ENCODE measurements around the gene CRACDL.
A peak's percentile ranks its signal among the peaks of the same experiment; 100 is the strongest.

CRACDL gene

DNA sequence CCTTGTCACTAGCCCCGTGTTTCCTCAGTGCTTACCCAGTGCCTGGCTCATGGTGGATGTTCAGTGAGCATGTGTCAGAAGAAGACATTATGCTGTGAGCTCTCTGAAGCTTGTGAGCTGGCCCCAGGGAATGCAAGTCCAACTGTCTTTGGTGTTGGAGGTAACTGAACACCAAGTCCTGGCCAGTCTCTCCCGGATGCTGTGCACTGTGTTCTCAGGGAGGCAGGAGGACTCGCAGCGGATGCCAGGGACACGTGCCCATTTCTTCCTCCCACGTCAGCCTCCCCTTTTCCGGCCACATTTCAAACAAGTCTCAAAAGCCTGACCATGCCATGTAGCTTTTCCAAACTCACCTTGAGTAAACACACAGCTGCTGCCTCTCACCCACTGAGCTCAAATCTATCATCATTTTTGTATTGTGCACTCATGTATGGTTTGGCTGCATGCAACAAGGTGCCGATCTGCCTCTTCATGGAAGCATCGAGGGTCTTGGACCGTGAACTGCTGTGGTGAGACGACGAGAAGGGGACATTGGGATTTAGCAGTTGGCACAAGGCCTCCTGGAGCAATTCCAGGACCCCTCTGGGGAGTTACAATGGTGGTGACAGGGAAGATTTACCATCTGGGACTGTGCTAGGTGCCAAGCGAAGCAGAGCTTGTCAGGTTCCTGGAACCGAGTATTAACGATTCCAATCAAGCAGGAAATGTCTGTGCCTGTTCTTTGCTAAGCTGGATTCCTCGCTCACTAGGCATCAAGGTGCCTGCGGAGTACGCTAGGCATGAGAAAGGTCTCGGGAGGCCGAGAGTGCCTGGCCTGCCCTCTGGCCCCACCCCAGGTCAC, 160.7 kb downstream of the CRACDL start:
- no peak for DNase-seq (ENCODE audit: low read depth)
- H3K4me3 ChIP-seq (ENCODE audit: low read depth, low read length): no peak overlapping the region
- TF ChIP-seq, protein P1, sequence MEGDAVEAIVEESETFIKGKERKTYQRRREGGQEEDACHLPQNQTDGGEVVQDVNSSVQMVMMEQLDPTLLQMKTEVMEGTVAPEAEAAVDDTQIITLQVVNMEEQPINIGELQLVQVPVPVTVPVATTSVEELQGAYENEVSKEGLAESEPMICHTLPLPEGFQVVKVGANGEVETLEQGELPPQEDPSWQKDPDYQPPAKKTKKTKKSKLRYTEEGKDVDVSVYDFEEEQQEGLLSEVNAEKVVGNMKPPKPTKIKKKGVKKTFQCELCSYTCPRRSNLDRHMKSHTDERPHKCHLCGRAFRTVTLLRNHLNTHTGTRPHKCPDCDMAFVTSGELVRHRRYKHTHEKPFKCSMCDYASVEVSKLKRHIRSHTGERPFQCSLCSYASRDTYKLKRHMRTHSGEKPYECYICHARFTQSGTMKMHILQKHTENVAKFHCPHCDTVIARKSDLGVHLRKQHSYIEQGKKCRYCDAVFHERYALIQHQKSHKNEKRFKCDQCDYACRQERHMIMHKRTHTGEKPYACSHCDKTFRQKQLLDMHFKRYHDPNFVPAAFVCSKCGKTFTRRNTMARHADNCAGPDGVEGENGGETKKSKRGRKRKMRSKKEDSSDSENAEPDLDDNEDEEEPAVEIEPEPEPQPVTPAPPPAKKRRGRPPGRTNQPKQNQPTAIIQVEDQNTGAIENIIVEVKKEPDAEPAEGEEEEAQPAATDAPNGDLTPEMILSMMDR (IDR thresholded peaks at IDR 0.05; ENCODE audit: insufficient read depth, low read depth, low read length, missing control alignments): no peak

DNA sequence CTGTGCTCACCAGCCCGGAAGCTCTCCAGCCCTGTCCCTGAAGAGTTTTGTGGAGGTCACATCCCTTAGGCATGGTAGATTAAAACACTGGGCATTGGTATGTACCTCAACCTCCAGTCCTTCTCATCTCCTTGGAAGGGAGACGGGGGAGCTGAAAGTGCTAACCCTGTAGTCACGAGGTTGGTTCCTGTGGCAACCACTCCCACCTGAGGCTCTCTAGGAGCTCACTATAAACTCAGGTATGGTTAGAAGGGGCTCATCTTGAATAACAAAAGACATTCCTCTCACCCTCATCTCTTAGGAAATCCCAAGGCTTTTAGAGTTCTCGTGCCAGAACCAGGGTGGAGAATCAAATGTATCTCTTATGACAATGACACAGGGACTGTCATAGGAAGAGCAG, 162.1 kb downstream of the CRACDL start:
- H3K4me3 ChIP-seq (ENCODE audit: low read depth, low read length): no peak overlapping the region
- no peak for DNase-seq (ENCODE audit: low read depth)
- TF ChIP-seq, protein P1 (IDR thresholded peaks at IDR 0.05; ENCODE audit: insufficient read depth, low read depth, low read length, missing control alignments): no peak

DNA sequence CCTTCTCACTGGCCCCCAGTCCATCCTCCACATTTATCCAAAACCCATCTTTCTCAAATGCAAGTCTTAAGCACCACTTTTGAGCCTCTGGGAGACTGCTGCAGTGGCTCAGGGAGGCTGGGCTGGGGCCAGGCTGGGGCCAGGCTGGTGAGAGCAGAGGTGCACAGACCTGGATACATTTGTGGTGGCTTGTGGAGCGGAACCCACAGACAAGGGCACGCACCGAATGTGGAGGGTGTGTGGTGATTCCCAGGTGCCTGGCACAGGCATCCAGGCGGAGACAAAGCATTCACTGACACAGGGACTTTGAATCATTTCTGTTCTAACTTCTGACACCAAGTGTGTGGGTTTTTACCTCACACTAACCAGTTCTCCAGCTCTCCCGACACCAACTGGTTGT, 162.9 kb downstream of the CRACDL start:
- DNase-seq (ENCODE audit: low read depth): no peak
- TF ChIP-seq, protein P1 (IDR thresholded peaks at IDR 0.05; ENCODE audit: insufficient read depth, low read depth, low read length, missing control alignments): no peak
- no peak overlapping the region for H3K4me3 ChIP-seq (ENCODE audit: low read depth, low read length)

DNA sequence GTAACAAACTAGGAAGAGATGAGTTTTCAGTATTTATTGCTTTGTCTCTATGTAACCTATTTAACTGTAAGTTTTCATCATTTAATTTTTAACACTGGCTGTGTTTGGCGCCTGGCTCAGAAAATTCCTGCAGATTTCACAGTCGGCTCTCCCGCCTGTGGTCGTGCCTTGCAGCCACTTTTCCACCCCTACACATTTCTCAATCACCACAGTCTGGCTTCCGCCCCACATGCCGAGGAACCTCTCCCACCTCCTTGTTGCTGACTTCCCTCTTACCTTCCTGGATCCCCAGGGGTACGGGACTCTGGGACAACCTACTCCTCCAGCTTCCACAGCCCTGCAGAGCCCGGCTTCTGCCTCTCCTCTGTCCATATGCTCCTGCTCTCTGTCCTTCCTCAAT, 163.5 kb downstream of the CRACDL start:
- TF ChIP-seq, protein P1 (IDR thresholded peaks at IDR 0.05; ENCODE audit: insufficient read depth, low read depth, low read length, missing control alignments): no peak
- no peak overlapping the region for H3K4me3 ChIP-seq (ENCODE audit: low read depth, low read length)
- no peak for DNase-seq (ENCODE audit: low read depth)

DNA sequence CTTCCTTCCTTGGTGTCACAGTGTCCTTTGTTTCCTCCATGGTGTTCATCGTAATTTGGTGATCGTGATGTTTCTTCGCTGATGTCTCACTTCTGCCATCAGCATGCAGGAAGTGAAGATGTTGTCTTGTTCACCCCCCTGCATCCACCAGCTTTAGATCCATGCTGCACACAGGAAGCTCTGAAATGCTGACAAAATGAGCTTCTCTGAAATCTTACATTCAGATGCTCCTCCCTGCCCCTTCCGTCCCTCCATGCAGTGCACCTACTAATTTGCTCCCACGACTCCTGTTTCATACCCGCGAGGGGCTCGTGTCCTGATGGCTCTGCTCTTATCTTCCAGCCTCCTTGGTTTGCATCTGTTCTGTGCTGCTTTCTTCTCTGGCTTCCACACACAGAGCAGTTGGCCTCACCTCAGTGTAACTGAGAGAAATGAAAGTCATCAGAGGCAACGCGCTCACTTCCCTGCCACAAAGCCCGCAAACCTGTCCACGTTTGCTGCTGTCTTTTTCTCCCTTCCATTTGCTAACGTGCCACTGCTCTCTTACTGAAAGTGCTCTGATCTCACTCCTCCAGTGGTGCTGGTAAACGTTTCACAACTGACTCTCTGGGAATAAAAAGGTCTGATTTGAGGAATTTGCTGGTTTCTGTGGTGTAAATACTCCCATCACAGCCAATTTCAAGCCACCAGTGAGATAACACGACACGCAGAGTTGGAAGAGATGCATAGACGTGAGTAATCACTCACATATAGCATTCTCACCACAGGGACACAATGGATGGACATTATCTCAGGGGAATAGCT, 164.1 kb downstream of the CRACDL start:
- TF ChIP-seq, protein P1 (IDR thresholded peaks at IDR 0.05; ENCODE audit: insufficient read depth, low read depth, low read length, missing control alignments): no peak
- DNase-seq (ENCODE audit: low read depth): peak; percentile 73
- H3K4me3 ChIP-seq (ENCODE audit: low read depth, low read length): peak overlapping the region; percentile 35

DNA sequence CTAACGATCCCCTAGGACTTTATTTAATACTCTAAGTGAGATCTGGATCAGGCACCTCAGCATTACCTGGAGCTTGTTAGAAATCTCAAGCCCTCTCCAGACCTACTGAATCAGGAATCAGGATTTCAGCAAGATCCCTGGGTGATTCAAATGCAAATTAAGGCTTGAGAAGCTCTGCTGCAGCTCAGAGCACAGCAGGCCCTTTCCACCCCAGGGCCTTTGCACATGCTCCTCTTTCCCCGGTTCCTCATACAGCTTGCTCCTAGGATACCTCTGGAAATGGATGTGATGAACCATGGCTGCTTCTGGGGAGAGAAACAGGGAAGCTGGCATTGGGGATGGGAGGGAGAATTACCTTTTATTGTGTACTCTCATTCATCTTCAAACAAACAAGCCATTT, 164.8 kb downstream of the CRACDL start:
- TF ChIP-seq, protein P1 (IDR thresholded peaks at IDR 0.05; ENCODE audit: insufficient read depth, low read depth, low read length, missing control alignments): no peak
- DNase-seq (ENCODE audit: low read depth): no peak

More for the DNA sequence above, 164.8 kb downstream of the CRACDL start:
- H3K4me3 ChIP-seq (ENCODE audit: low read depth, low read length): peak overlapping the region; percentile 35

All from GM12865 (cell line).